Measurements from ENCODE around the gene EGR4.

DNA sequence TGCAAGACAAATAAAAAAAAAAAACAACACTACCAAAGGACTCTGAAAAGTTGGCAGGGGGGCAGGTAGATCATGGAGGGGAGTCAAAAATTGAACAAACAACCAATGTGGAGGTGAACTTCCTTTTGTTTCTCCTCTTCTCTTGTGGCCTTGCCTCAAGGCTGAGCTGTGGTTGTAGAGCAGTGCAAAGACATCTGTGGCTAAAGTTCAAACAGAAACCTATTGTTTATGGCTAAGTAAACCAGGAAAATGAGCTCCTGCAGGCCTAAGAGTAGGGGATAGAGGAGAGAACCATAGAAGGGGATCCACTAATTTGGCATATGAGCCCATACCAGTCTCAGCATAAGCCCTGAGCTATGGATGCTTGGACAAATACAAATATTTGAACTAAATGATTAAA is 40.2 kb upstream of the EGR4 start:
- TF ChIP-seq, protein P1, sequence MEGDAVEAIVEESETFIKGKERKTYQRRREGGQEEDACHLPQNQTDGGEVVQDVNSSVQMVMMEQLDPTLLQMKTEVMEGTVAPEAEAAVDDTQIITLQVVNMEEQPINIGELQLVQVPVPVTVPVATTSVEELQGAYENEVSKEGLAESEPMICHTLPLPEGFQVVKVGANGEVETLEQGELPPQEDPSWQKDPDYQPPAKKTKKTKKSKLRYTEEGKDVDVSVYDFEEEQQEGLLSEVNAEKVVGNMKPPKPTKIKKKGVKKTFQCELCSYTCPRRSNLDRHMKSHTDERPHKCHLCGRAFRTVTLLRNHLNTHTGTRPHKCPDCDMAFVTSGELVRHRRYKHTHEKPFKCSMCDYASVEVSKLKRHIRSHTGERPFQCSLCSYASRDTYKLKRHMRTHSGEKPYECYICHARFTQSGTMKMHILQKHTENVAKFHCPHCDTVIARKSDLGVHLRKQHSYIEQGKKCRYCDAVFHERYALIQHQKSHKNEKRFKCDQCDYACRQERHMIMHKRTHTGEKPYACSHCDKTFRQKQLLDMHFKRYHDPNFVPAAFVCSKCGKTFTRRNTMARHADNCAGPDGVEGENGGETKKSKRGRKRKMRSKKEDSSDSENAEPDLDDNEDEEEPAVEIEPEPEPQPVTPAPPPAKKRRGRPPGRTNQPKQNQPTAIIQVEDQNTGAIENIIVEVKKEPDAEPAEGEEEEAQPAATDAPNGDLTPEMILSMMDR (IDR thresholded peaks at IDR 0.05), result no peak
- TF ChIP-seq POLR2A (IDR thresholded peaks at IDR 0.05) (no peak), POLR2AphosphoS5 (IDR thresholded peaks at IDR 0.05; ENCODE audit: insufficient read depth in 1 of 2, low read depth in 1 of 2) (no peak)
